Neuronal stem cell (in vitro differentiated cells): ENCODE data around the gene TMEM215. TPM values are rescaled to one million over a fixed set of nuclear protein-coding genes. Genes with fewer than 3 reads are reported as not detected.
A peak's percentile ranks its signal among the peaks of the same experiment; 100 is the strongest.

Experiments
- DNase-seq: peaks from one replicate; pipeline ENCODE4 v3.0.0-alpha.2; 2013; ENCODE audit warnings: low spot score
- H2AFZ ChIP-seq: one replicate; pipeline ENCODE4 v1.6.1; 2013; ENCODE audit warnings: mild to moderate bottlenecking, low read length, inconsistent platforms
- H2AK5ac ChIP-seq: 2 replicates; pipeline ENCODE4 v1.6.1; 2013; ENCODE audit warnings: low read depth, mild to moderate bottlenecking, inconsistent platforms, low read length, moderate library complexity, mixed read lengths
- H2BK120ac ChIP-seq: 2 replicates; pipeline ENCODE4 v1.6.1; 2013; ENCODE audit warnings: low read depth, mild to moderate bottlenecking, inconsistent platforms, low read length, moderate library complexity, mixed read lengths
- H2BK12ac ChIP-seq: one replicate; pipeline ENCODE4 v1.6.1; 2013; ENCODE audit warnings: low read length, inconsistent platforms
- H2BK15ac ChIP-seq: 2 replicates; pipeline ENCODE4 v1.6.1; 2013; ENCODE audit warnings: mild to moderate bottlenecking, low read length, inconsistent platforms, mixed read lengths
- H2BK5ac ChIP-seq: one replicate; pipeline ENCODE4 v1.6.1; 2013; ENCODE audit warnings: inconsistent platforms, mild to moderate bottlenecking, low read length, moderate library complexity
- H3K14ac ChIP-seq: one replicate; pipeline ENCODE4 v1.6.1; 2013; ENCODE audit warnings: low read length, inconsistent platforms
- H3K18ac ChIP-seq: 2 replicates; pipeline ENCODE4 v1.6.1; 2013; ENCODE audit warnings: low read length, inconsistent platforms
- H3K23ac ChIP-seq: 2 replicates; pipeline ENCODE4 v1.6.1; 2013; ENCODE audit warnings: low read depth, mild to moderate bottlenecking, mixed read lengths, low read length, inconsistent platforms; ENCODE audit not compliant: poor library complexity
- H3K27ac ChIP-seq: replicated peaks from 3 replicates; pipeline ENCODE4 v1.5.1; 2013; ENCODE audit warnings: low read length, inconsistent platforms
- H3K27me3 ChIP-seq, 3 experiments: 2 replicates each; pipeline ENCODE4 v1.6.1; 2013; ENCODE audit warnings: low read length in 3 of 3, mild to moderate bottlenecking in 2 of 3, inconsistent platforms in 1 of 3, low read depth in 1 of 3, mixed read lengths in 1 of 3, moderate library complexity in 1 of 3; ENCODE audit not compliant: control insufficient read depth in 3 of 3, insufficient read depth in 3 of 3
- H3K36me3 ChIP-seq, 2 donors: replicated peaks in 1 of 2; 2 replicates each; pipeline ENCODE4 v1.6.1; 2013; ENCODE audit warnings: low read length in 2 of 2; ENCODE audit not compliant: control insufficient read depth in 2 of 2, insufficient read depth in 2 of 2
- H3K4ac ChIP-seq: 2 replicates; pipeline ENCODE4 v1.6.1; 2013; ENCODE audit warnings: inconsistent platforms, mild to moderate bottlenecking, low read length, moderate library complexity
- H3K4me1 ChIP-seq, 2 donors: 1 replicate in 1 of 2; 2 replicates in 1 of 2; pipeline ENCODE4 v1.6.1; 2013; ENCODE audit warnings: low read length in 2 of 2, low read depth in 1 of 2; ENCODE audit not compliant: control insufficient read depth in 2 of 2, insufficient read depth in 1 of 2
- H3K4me2 ChIP-seq: one replicate; pipeline ENCODE4 v1.6.1; 2013; ENCODE audit warnings: mild to moderate bottlenecking, low read length, inconsistent platforms; ENCODE audit not compliant: insufficient read depth, poor library complexity, severe bottlenecking
- H3K4me3 ChIP-seq, 2 donors: 2 replicates each; pipeline ENCODE4 v1.5.1; 2013; ENCODE audit warnings: low read length in 2 of 2, mild to moderate bottlenecking in 2 of 2, inconsistent platforms in 1 of 2, moderate library complexity in 1 of 2
- H3K79me1 ChIP-seq: one replicate; pipeline ENCODE4 v1.6.1; 2013; ENCODE audit warnings: low read depth, mild to moderate bottlenecking, inconsistent platforms, low read length, moderate library complexity
- H3K9ac ChIP-seq: one replicate; pipeline ENCODE4 v1.6.1; 2013; ENCODE audit warnings: mild to moderate bottlenecking, low read depth, low read length, inconsistent platforms; ENCODE audit not compliant: poor library complexity
- H3K9me3 ChIP-seq, 2 donors: replicated peaks in 1 of 2; 2 replicates each; pipeline versions ENCODE3 to v1.6.1; 2013; ENCODE audit warnings: low read length in 2 of 2, mild to moderate bottlenecking in 2 of 2, inconsistent platforms in 1 of 2, low read depth in 1 of 2, mixed read lengths in 1 of 2, moderate library complexity in 1 of 2; ENCODE audit not compliant: control insufficient read depth in 2 of 2, insufficient read depth in 1 of 2
- H4K8ac ChIP-seq: one replicate; pipeline ENCODE4 v1.6.1; 2013; ENCODE audit warnings: low read depth, mild to moderate bottlenecking, inconsistent platforms, low read length, moderate library complexity
- H4K91ac ChIP-seq: one replicate; pipeline ENCODE4 v1.6.1; 2013; ENCODE audit warnings: low read length, low read depth, mild to moderate bottlenecking, inconsistent platforms; ENCODE audit not compliant: poor library complexity
- WGBS, 2 donors: extraction: QIAGEN DNeasy Blood & Tissue Kit; methylation state at CpG; one replicate each; pipeline ENCODE4 v1.1.7; 2013; ENCODE audit warnings: missing lambda C conversion rate in 2 of 2, mixed read lengths in 1 of 2; ENCODE audit not compliant: insufficient read length in 2 of 2, insufficient replicate concordance in 1 of 2; ENCODE audit errors: extremely low coverage in 2 of 2; 5-methylcytosine and 5-hydroxymethylcytosine counted together
- small RNA-seq: library from polyadenylated mRNA; stranded (forward); fragments of <200 nt; extraction: miRNeasy Mini kit (QIAGEN cat#:217004); gene quantifications from one replicate; pipeline ENCODE3, GENCODE V24; 2013; ENCODE audit not compliant: insufficient read depth

TMEM215 gene

DNA sequence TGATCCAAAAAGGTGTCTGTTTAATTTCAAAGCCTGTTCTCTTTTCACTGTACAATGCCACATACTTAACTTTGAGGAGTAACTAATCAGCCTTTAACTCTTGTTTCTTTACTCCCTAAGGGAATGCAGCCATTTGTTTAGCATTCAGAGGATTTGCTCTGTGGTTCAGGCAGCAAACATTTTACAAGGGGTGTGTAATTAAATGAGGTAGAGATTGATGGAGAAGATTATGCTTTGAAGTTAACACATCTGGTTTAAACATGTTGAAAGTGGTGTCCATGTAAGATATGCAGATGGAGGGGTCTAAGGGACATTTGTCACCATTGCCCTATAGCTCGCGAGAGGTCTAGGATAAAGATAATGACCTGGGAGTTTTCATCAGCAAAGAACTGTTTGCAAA lies 41.9 kb downstream of the TMEM215 start:
- no peak overlapping the region for H2AK5ac ChIP-seq
- H3K27me3 ChIP-seq = no peaks in the 10 kb centered on the region
- H3K79me1 ChIP-seq = no peaks in the 10 kb centered on the region
- no CpG with 5 or more reads among the region's 2 CpGs for WGBS, 2 donors
- no peak overlapping the region for H4K8ac ChIP-seq
- no peak overlapping the region for H3K9ac ChIP-seq
- H3K4me1 ChIP-seq = no peaks in the 10 kb centered on the region
- no peak for DNase-seq
- no peak overlapping the region for H4K91ac ChIP-seq
- H3K4ac ChIP-seq = no peak overlapping the region
- no peak overlapping the region for H3K23ac ChIP-seq
- no peak overlapping the region for H2BK120ac ChIP-seq
- no peak overlapping the region for H2BK12ac ChIP-seq
- no peak overlapping the region for H2BK15ac ChIP-seq
- no peak overlapping the region for H3K27ac ChIP-seq
- H3K4me2 ChIP-seq = no peak overlapping the region
- no peak overlapping the region for H3K18ac ChIP-seq
- no peak overlapping the region for H3K14ac ChIP-seq
- no peak overlapping the region for H3K4me3 ChIP-seq
- no peak overlapping the region for H2AFZ ChIP-seq
- H3K9me3 ChIP-seq = no peaks in the 10 kb centered on the region
- no peak overlapping the region for H2BK5ac ChIP-seq
- no peaks in the 10 kb centered on the region for H3K36me3 ChIP-seq

DNA sequence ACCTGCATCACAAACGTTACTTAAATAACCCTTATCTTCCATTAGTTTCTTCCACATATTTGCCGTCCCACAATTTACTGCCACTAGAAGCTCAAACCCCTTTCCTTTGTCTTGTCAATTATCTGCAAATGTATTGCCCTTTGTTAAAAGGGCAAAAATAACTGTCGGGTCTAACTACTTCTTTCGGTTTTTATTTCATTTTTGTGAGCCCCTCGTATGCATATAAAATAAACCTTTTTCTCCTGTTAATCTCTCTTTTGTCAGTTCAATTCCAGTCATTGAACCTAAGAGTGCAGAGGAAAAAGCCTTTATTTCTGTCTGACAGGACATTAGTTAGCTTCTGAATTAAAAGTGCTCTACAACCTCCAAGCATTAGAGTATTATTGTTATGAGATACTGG lies 45.5 kb downstream of the TMEM215 start:
- peaks cover 0 to 3% of the 10 kb centered on the region in 2 donors for H3K4me1 ChIP-seq
- H3K9ac ChIP-seq = no peak overlapping the region
- H3K4me2 ChIP-seq = no peak overlapping the region
- no peak overlapping the region for H4K91ac ChIP-seq
- no peak for DNase-seq
- no peak overlapping the region for H2BK120ac ChIP-seq
- H2BK5ac ChIP-seq = no peak overlapping the region
- no peak overlapping the region for H3K23ac ChIP-seq
- no CpG with 5 or more reads among the region's 5 CpGs for WGBS, 2 donors
- no peak overlapping the region for H3K4me3 ChIP-seq
- no peaks in the 10 kb centered on the region for H3K79me1 ChIP-seq
- H2AK5ac ChIP-seq = no peak overlapping the region
- H3K14ac ChIP-seq = no peak overlapping the region
- H3K27ac ChIP-seq = no peak overlapping the region
- H4K8ac ChIP-seq = no peak overlapping the region
- no peak overlapping the region for H3K18ac ChIP-seq
- H2BK12ac ChIP-seq = no peak overlapping the region
- no peaks in the 10 kb centered on the region for H3K9me3 ChIP-seq
- no peaks in the 10 kb centered on the region for H3K27me3 ChIP-seq
- H3K36me3 ChIP-seq = no peaks in the 10 kb centered on the region
- no peak overlapping the region for H2AFZ ChIP-seq
- H2BK15ac ChIP-seq = no peak overlapping the region
- H3K4ac ChIP-seq = no peak overlapping the region

DNA sequence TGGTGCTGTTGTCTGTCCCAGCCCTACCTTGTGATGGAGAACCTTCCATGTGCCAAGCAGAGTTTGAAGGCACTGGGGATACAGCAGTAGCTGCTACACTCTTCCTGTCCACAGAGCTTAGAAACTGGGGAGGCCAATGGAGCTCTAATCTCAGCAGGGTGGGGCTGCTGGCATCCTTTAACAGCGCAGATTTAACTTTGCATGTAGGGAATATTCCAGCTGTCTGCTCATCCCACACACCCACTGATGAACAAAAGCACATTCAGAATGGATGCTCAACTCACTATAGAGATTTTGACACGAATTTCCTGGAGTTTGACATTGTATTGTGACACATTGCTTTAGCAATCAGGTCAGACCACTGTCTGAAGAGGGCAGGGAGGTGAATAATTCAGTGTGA lies 49.0 kb downstream of the TMEM215 start:
- no peak overlapping the region for H3K9ac ChIP-seq
- no peak overlapping the region for H3K23ac ChIP-seq
- no peak overlapping the region for H3K4ac ChIP-seq
- H3K4me3 ChIP-seq = peak overlapping the region in 1 of 2 donors; percentile 12
- no peak overlapping the region for H2AFZ ChIP-seq
- no peak overlapping the region for H3K14ac ChIP-seq
- no peaks in the 10 kb centered on the region for H3K36me3 ChIP-seq
- peaks cover 0 to 3% of the 10 kb centered on the region in 2 donors for H3K4me1 ChIP-seq
- no peak overlapping the region for H3K18ac ChIP-seq
- H3K4me2 ChIP-seq = no peak overlapping the region
- no peak overlapping the region for H2BK15ac ChIP-seq
- no peak overlapping the region for H3K27ac ChIP-seq
- no peak overlapping the region for H4K8ac ChIP-seq
- DNase-seq = no peak
- no CpG with 5 or more reads among the region's 2 CpGs for WGBS, 2 donors
- H2AK5ac ChIP-seq = no peak overlapping the region
- H3K9me3 ChIP-seq = no peaks in the 10 kb centered on the region
- no peak overlapping the region for H2BK120ac ChIP-seq
- no peak overlapping the region for H4K91ac ChIP-seq
- no peaks in the 10 kb centered on the region for H3K79me1 ChIP-seq
- H2BK12ac ChIP-seq = no peak overlapping the region
- no peak overlapping the region for H2BK5ac ChIP-seq
- no peaks in the 10 kb centered on the region for H3K27me3 ChIP-seq

Small RNA genes within 50 kb of the gene (small RNA-seq; reads per million reads assigned to genes)
- gene RF00019 = not detected
